HG02885 (cell line): ENCODE data around the gene HDAC4.

Source experiments
- ATAC-seq: cut with Tn5 transposase; IDR thresholded peaks from one replicate; pipeline ENCODE4 v1.9.1; 2021; ENCODE audit warnings: mild to moderate bottlenecking; ENCODE audit not compliant: unreplicated experiment, poor library complexity

The HDAC4 gene

GRCh38 chr2:239331560-239331959 is 69.3 kb downstream of the HDAC4 start:
- no peak for ATAC-seq

GRCh38 chr2:239330836-239331235 is 70.0 kb downstream of the HDAC4 start:
- no peak for ATAC-seq

GRCh38 chr2:239329972-239330572 is 70.7 kb downstream of the HDAC4 start:
- no peak for ATAC-seq

GRCh38 chr2:239329284-239329971 is 71.4 kb downstream of the HDAC4 start:
- ATAC-seq, result no peak

- no peak for ATAC-seq
Measured at GRCh38 chr2:239328351-239329191, 72.2 kb downstream of the HDAC4 start.

GRCh38 chr2:239327536-239328350 is 73.1 kb downstream of the HDAC4 start:
- no peak for ATAC-seq

GRCh38 chr2:239326831-239327535 is 73.8 kb downstream of the HDAC4 start:
- ATAC-seq, result no peak

- no peak for ATAC-seq
Measured at GRCh38 chr2:239324456-239324855, 76.4 kb downstream of the HDAC4 start.

- no peak for ATAC-seq
Measured at GRCh38 chr2:239323447-239323846, 77.4 kb downstream of the HDAC4 start.

- ATAC-seq, result no peak
Measured at GRCh38 chr2:239322416-239323086, 78.3 kb downstream of the HDAC4 start.

GRCh38 chr2:239321596-239322415 is 79.0 kb downstream of the HDAC4 start:
- no peak for ATAC-seq

- ATAC-seq, result no peak
Measured at GRCh38 chr2:239318790-239319661, 81.8 kb downstream of the HDAC4 start.

GRCh38 chr2:239318151-239318611 is 82.6 kb downstream of the HDAC4 start:
- no peak for ATAC-seq

GRCh38 chr2:239316562-239317465 is 84.0 kb downstream of the HDAC4 start:
- no peak for ATAC-seq

- ATAC-seq, result no peak
Measured at GRCh38 chr2:239315308-239315707, 85.5 kb downstream of the HDAC4 start.

GRCh38 chr2:239313776-239314175 is 87.0 kb downstream of the HDAC4 start:
- ATAC-seq, result no peak
